PFSK-1 (cell line): ENCODE data around the gene THSD7B.

Experiments used
- FOXP2 ChIP-seq: optimal IDR thresholded peaks from 2 replicates; pipeline ENCODE3; 2011; ENCODE audit warnings: borderline replicate concordance, control low read depth, inconsistent platforms; ENCODE audit not compliant: insufficient read depth; ENCODE audit errors: extremely low read length, extremely low read depth
- POLR2AphosphoS5 ChIP-seq: IDR thresholded peaks from 2 replicates; pipeline ENCODE4 v1.6.1; 2012; ENCODE audit warnings: low read depth, mild to moderate bottlenecking, control low read depth, low read length, moderate library complexity
- SIN3A ChIP-seq: IDR thresholded peaks from 2 replicates; pipeline ENCODE4 v1.6.1; 2012; ENCODE audit warnings: mild to moderate bottlenecking, low read length, moderate library complexity, borderline replicate concordance; ENCODE audit not compliant: insufficient read depth
- TAF1 ChIP-seq: IDR thresholded peaks from 2 replicates; pipeline ENCODE4 v1.6.1; 2012; ENCODE audit warnings: low read length, control low read depth, borderline replicate concordance; ENCODE audit not compliant: insufficient read depth
- TF ChIP-seq, protein P1 (sequence below), 2 experiments: IDR thresholded peaks; 2 replicates each; pipeline versions ENCODE4 v1.6.1 to v1.8.0; 2011 to 2012; ENCODE audit warnings: low read depth in 2 of 2, low read length in 2 of 2, control low read depth in 1 of 2, inconsistent platforms in 1 of 2, mild to moderate bottlenecking in 1 of 2, moderate library complexity in 1 of 2; ENCODE audit not compliant: insufficient read depth in 1 of 2

The THSD7B gene

DNA sequence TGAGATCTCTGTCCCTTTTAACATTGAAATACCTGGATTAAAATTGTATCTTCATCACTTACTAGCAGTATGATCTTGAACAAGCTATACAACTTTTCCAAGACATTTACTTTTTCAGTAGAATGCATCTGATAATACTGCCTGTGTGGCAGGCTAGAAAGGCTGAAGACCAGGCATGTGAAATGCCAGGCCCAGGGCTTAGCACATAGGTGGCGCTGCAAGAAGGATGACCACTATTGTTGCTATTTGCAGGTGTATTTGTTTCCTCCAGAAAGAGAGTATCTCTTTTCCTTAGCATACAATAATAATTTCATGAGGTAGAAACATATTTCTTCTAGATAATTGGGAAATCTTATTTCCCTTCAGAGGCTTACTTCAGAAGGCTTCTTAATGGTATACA is 331.3 kb downstream of the THSD7B start:
- TF ChIP-seq SIN3A (no peak), FOXP2 (no peak), POLR2AphosphoS5 (no peak), TAF1 (no peak)
- TF ChIP-seq, protein P1, sequence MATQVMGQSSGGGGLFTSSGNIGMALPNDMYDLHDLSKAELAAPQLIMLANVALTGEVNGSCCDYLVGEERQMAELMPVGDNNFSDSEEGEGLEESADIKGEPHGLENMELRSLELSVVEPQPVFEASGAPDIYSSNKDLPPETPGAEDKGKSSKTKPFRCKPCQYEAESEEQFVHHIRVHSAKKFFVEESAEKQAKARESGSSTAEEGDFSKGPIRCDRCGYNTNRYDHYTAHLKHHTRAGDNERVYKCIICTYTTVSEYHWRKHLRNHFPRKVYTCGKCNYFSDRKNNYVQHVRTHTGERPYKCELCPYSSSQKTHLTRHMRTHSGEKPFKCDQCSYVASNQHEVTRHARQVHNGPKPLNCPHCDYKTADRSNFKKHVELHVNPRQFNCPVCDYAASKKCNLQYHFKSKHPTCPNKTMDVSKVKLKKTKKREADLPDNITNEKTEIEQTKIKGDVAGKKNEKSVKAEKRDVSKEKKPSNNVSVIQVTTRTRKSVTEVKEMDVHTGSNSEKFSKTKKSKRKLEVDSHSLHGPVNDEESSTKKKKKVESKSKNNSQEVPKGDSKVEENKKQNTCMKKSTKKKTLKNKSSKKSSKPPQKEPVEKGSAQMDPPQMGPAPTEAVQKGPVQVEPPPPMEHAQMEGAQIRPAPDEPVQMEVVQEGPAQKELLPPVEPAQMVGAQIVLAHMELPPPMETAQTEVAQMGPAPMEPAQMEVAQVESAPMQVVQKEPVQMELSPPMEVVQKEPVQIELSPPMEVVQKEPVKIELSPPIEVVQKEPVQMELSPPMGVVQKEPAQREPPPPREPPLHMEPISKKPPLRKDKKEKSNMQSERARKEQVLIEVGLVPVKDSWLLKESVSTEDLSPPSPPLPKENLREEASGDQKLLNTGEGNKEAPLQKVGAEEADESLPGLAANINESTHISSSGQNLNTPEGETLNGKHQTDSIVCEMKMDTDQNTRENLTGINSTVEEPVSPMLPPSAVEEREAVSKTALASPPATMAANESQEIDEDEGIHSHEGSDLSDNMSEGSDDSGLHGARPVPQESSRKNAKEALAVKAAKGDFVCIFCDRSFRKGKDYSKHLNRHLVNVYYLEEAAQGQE (IDR thresholded peaks at IDR 0.05; ENCODE audit: insufficient read depth in 1 of 2, low read depth in 2 of 2, low read length in 2 of 2): no peak

DNA sequence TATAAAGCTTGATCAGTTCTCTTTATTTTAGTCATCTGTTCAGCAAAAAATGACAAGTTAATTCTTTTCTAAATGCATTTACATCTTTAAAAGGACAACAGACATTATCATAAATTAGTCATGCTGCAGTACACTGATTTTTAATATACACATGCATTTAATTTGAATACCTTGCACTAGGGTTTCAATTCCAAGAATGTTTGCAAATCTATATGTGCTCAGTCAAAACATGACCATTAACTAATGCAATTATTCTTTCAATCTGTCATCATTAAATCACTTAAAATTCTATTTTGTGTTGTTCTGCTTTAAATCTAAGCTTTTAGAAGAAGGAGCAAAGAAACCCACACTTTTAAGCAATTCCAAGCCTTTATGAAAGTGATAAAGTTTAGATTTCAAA is 342.6 kb downstream of the THSD7B start:
- no peak for TF ChIP-seq TAF1
- TF ChIP-seq, protein P1 (IDR thresholded peaks at IDR 0.05; ENCODE audit: insufficient read depth in 1 of 2, low read depth in 2 of 2, low read length in 2 of 2): no peak

DNA sequence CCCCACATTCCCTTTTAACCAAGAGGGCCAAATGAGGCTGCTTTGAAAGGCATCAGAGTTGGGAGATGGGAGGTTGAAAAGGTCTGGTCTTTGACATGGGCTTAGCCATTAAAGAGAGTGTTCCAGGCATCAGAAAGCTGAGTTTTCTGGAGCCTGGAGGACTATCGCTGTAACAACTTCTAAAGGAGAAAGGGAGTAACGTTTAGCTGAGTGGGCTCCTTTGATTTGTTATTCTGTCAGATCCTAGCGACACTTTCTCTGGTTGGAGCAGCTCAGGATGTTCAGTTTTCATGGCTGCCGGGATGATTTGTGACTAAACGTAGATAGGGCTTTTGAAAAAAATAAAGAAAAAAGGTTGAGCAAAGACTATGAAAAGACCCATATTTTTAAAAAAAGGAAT is 346.6 kb downstream of the THSD7B start:
- TF ChIP-seq, protein P1 (IDR thresholded peaks at IDR 0.05; ENCODE audit: insufficient read depth in 1 of 2, low read depth in 2 of 2, low read length in 2 of 2): no peak
- TF ChIP-seq SIN3A (no peak), TAF1 (no peak), FOXP2 (no peak), POLR2AphosphoS5 (no peak)

DNA sequence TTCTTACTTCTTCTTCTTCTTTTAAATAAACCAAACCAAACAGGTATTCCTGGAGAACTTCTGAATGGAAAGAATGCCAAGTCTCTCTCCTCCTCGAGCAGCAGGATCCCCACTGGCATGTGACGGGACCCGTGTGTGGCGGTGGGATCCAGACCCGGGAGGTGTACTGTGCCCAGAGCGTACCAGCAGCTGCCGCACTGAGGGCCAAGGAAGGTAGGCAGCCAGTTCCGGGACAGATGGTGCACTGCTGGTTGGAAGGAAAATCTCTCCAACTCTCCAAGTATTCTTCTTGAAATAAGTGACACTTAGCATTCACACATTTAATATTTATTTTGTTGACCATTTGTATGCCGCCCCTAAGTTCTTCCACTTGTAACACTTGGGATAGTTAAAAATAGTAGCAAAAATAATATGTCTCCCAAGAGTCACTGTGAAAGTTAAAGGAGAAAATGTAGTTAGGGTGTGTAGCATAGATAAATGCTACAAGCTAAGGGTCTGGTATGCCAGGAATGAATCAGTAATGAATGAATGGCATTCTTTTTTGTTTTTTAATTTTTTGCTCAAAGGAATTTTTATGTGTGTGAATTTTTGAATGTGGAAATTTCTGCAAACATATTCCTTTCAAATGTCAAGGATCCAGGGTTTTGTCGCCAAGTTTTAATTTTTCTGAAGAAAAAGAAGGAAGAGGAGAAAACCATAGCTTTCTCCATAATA is 349.9 kb downstream of the THSD7B start:
- TF ChIP-seq POLR2AphosphoS5: no peak
- no peak for TF ChIP-seq FOXP2
- no peak for TF ChIP-seq SIN3A
- TF ChIP-seq, protein P1 (IDR thresholded peaks at IDR 0.05; ENCODE audit: insufficient read depth in 1 of 2, low read depth in 2 of 2, low read length in 2 of 2): no peak
- no peak for TF ChIP-seq TAF1

DNA sequence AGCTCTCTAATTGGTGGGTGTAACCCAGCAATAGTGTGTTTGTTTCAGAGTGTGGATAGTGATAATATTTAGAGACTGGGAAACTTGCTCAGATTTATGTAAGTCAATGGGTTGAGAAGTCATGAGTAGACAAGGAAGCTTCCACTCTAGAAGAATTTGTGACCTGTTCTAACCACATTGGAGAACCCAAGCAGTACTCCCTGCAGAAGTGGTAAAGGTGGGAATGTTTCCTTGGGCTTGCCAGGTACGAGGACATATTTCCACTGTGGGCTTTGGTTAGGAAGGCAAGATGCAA is 350.4 kb downstream of the THSD7B start:
- TF ChIP-seq TAF1 (no peak), POLR2AphosphoS5 (no peak), FOXP2 (no peak), SIN3A (no peak)
- TF ChIP-seq, protein P1 (IDR thresholded peaks at IDR 0.05; ENCODE audit: insufficient read depth in 1 of 2, low read depth in 2 of 2, low read length in 2 of 2): no peak
